Spleen (tissue), 11 donors: ENCODE results near the gene L3MBTL3. TPM values are rescaled to one million over a fixed set of nuclear protein-coding genes. Genes with fewer than 3 reads are reported as not detected.

Experiments
- DNase-seq: peaks from one replicate; pipeline ENCODE4 v3.0.0-alpha.2; 2020
- H3K27ac ChIP-seq, 8 donors: fragments of 200-600 bp; sonication (generic) in 7 of 8; 1 replicate in 4 of 8; 2 replicates in 4 of 8; pipeline versions ENCODE4 v1.5.0 to v1.8.0; 2016 to 2021; ENCODE audit warnings: inconsistent platforms in 4 of 8, mild to moderate bottlenecking in 4 of 8, moderate library complexity in 1 of 8
- H3K27me3 ChIP-seq, 7 donors: fragments of 200-600 bp; sonication (generic) in 6 of 7; replicated peaks in 1 of 7; 1 replicate in 4 of 7; 2 replicates in 3 of 7; pipeline versions ENCODE4 v1.5.0 to v1.8.0; 2016 to 2021; ENCODE audit warnings: inconsistent platforms in 3 of 7, mild to moderate bottlenecking in 1 of 7
- H3K36me3 ChIP-seq, 6 donors: fragments of 200-600 bp; sonication (generic) in 5 of 6; 1 replicate in 4 of 6; 2 replicates in 2 of 6; pipeline versions ENCODE4 v1.5.0 to v1.8.0; 2016 to 2021; ENCODE audit warnings: inconsistent platforms in 2 of 6
- H3K4me1 ChIP-seq, 6 donors: fragments of 200-600 bp; sonication (generic) in 5 of 6; 1 replicate in 3 of 6; 2 replicates in 3 of 6; pipeline versions ENCODE4 v1.5.0 to v1.8.0; 2016 to 2021; ENCODE audit warnings: inconsistent platforms in 3 of 6
- H3K4me3 ChIP-seq, 8 donors: fragments of 200-600 bp; sonication (generic) in 7 of 8; 1 replicate in 4 of 8; 2 replicates in 4 of 8; pipeline versions ENCODE4 v1.5.0 to v1.8.0; 2016 to 2021; ENCODE audit warnings: inconsistent platforms in 4 of 8, mild to moderate bottlenecking in 4 of 8, moderate library complexity in 2 of 8
- H3K9me3 ChIP-seq, 8 donors: fragments of 200-600 bp; sonication (generic) in 7 of 8; 1 replicate in 4 of 8; 2 replicates in 4 of 8; pipeline versions ENCODE4 v1.5.0 to v1.8.0; 2016 to 2021; ENCODE audit warnings: inconsistent platforms in 4 of 8
- CTCF ChIP-seq, 11 experiments: fragments of 200-600 bp in 7 of 11; fragments of 450-650 bp in 4 of 11; sonication (generic) in 4 of 11; IDR thresholded peaks in 8 of 11; conservative IDR thresholded peaks in 3 of 11; 1 replicate in 7 of 11; 2 replicates in 4 of 11; pipeline versions ENCODE4 v1.4.0 to v1.8.0; 2016 to 2021; ENCODE audit warnings: antibody characterized with exemption in 11 of 11, inconsistent platforms in 4 of 11, mild to moderate bottlenecking in 1 of 11
- POLR2A ChIP-seq, 3 donors: fragments of 450-650 bp; IDR thresholded peaks; one replicate each; pipeline ENCODE4 v1.5.1; 2017; ENCODE audit warnings: antibody characterized with exemption in 3 of 3, mild to moderate bottlenecking in 1 of 3
- POLR2AphosphoS5 ChIP-seq, 3 donors: sonication (generic); formaldehyde crosslinking; IDR thresholded peaks; one replicate each; pipeline ENCODE4 v1.5.1; 2017; ENCODE audit warnings: antibody characterized with exemption in 3 of 3
- WGBS, 5 donors: extraction: QIAGEN DNeasy Blood & Tissue Kit in 3 of 5; methylation state at CpG; one replicate each; pipeline versions ENCODE4 v1.1.5 to v1.1.7; 2013 to 2018; 5-methylcytosine and 5-hydroxymethylcytosine counted together
- intact Hi-C: fragments of 100-400 bp; cut with DNase I; formaldehyde crosslinking; loops from one replicate; pipeline ENCODE4 v1.15.0; 2023; ENCODE audit warnings: low total_unique reads
- polyA plus RNA-seq, 3 donors: library from polyadenylated mRNA; stranded (reverse); fragments of 200-250 nt; gene quantifications; one replicate each; pipeline ENCODE4 v1.2.1, GENCODE V29; 2013
- total RNA-seq, 7 donors: library from RNA; depleted of rRNA in 3 of 7; stranded (reverse); fragments of >200 nt in 3 of 7; fragmentation: NEBNext Ultra II Directional in 4 of 7; extraction: Animal tissue kit (Norgen Biotek cat#: 25700) in 4 of 7; gene quantifications; one replicate each; pipeline versions ENCODE4 v1.1.0 to v1.2.1, GENCODE V29; 2016 to 2021
- donor health status: healthy with polysubstance abuse.
- donor health status: DM: no; HTN: no; CAD: no; lungs with moderate emphysema.
- donor health status: DM: no; HTN: no; CAD: no.
- donor health status: Bipolar disorder and iron deficiency.
- donor health status: healthy.
- donor health status: DM: no; HTN: no; CAD: no.
- donor health status: DM: yes; HTN: yes; CAD: no.

The L3MBTL3 gene
- total and polyA plus RNA-seq, 10 donors, result 7.0 to 45.6 (median 26.0) TPM

GRCh38 chr6:130047088-130047995 lies 29.0 kb downstream of the L3MBTL3 start:
- Histone ChIP-seq H3K4me3 (no peak overlapping the region), H3K9me3 (no peaks in the 10 kb centered on the region), H3K27ac (no peak overlapping the region), H3K36me3 (peaks cover 0 to 74% (median 28%) of the 10 kb centered on the region in 6 donors), H3K4me1 (no peaks in the 10 kb centered on the region), H3K27me3 (no peaks in the 10 kb centered on the region)
- TF ChIP-seq POLR2AphosphoS5 (IDR thresholded peaks at IDR 0.05) (no peak), CTCF (IDR thresholded peaks at IDR 0.05 in 8 of 11, conservative IDR thresholded peaks at IDR 0.05 in 3 of 11) (no peak), POLR2A (IDR thresholded peaks at IDR 0.05) (no peak)
- no peak for DNase-seq
- intact Hi-C loops, result no loop called here
- WGBS, 5 donors, result 80 to 96% (median 81%) methylated on average over 4 of the region's 4 CpGs

- Histone ChIP-seq H3K4me1 (no peaks in the 10 kb centered on the region), H3K9me3 (no peaks in the 10 kb centered on the region), H3K27ac (no peak overlapping the region), H3K27me3 (no peaks in the 10 kb centered on the region), H3K36me3 (peaks cover 0 to 80% (median 50%) of the 10 kb centered on the region in 6 donors), H3K4me3 (no peak overlapping the region)
- DNase-seq, result no peak
- 82 to 91% (median 89%) methylated on average over 2 of the region's 2 CpGs for WGBS, 5 donors
- TF ChIP-seq POLR2AphosphoS5 (IDR thresholded peaks at IDR 0.05), result no peak
- no peak for TF ChIP-seq CTCF (IDR thresholded peaks at IDR 0.05 in 8 of 11, conservative IDR thresholded peaks at IDR 0.05 in 3 of 11)
- no peak for TF ChIP-seq POLR2A (IDR thresholded peaks at IDR 0.05)
- intact Hi-C loops, result no loop called here
Measured at GRCh38 chr6:130050230-130050629, 31.8 kb downstream of the L3MBTL3 start.

GRCh38 chr6:130054725-130055124 lies 36.3 kb downstream of the L3MBTL3 start:
- 93 to 98% (median 94%) methylated on average over 7 of the region's 7 CpGs for WGBS, 5 donors
- intact Hi-C loops, result no loop called here
- H3K36me3 ChIP-seq, result peaks cover 6 to 100% (median 79%) of the 10 kb centered on the region in 6 donors

More at GRCh38 chr6:130054725-130055124, 36.3 kb downstream of the L3MBTL3 start:
- no peak overlapping the region for H3K27ac ChIP-seq
- no peaks in the 10 kb centered on the region for H3K9me3 ChIP-seq
- H3K27me3 ChIP-seq, result no peaks in the 10 kb centered on the region
- no peaks in the 10 kb centered on the region for H3K4me1 ChIP-seq
- no peak overlapping the region for H3K4me3 ChIP-seq
- TF ChIP-seq POLR2AphosphoS5 (IDR thresholded peaks at IDR 0.05) (no peak), CTCF (IDR thresholded peaks at IDR 0.05 in 8 of 11, conservative IDR thresholded peaks at IDR 0.05 in 3 of 11) (no peak), POLR2A (IDR thresholded peaks at IDR 0.05) (no peak)
- DNase-seq, result no peak
